GM12878 (cell line): ENCODE measurements around the gene TBCD. TPM values are rescaled to one million over a fixed set of nuclear protein-coding genes. Genes with fewer than 3 reads are reported as not detected.

Experiments used
- ATAC-seq: fragments of 200-7000 bp; cut with Tn5 transposase; 3 replicates; pipeline ENCODE4 v1.9.1; 2020; ENCODE audit warnings: mild to moderate bottlenecking, moderate library complexity
- BruUV-seq: library from RNA; stranded (reverse); fragments of 400-500 nt; replicated peaks from 2 replicates; lab custom pipeline; 2021; lab: Mats Ljungman, UMichigan
- CTCF ChIA-PET: fragments of 300-600 bp; sonication (Branson Sonifier 250); formaldehyde crosslinking; extraction: SDS; loops from one replicate; lab custom pipeline; 2021; ENCODE audit warnings: inconsistent platforms; lab: Yijun Ruan, JAX
- POLR2A ChIA-PET: fragments of 350-600 bp; formaldehyde crosslinking; extraction: SDS; loops from one replicate; lab custom pipeline; 2021; ENCODE audit warnings: inconsistent platforms; lab: Charles Lee
- RAD21 ChIA-PET: fragments of 300-600 bp; sonication (Branson Sonifier 250); formaldehyde crosslinking; loops from one replicate; lab custom pipeline; 2023; ENCODE audit warnings: antibody characterized with exemption; ENCODE audit not compliant: unreplicated experiment; lab: Charles Lee
- SMC1A ChIA-PET: fragments of 300-600 bp; sonication (Branson Sonifier 250); formaldehyde crosslinking; loops from one replicate; lab custom pipeline; 2023; ENCODE audit not compliant: unreplicated experiment, uncharacterized antibody; lab: Charles Lee
- DNase-seq: peaks from one replicate; pipeline ENCODE4 v3.0.0-alpha.2; 2011; ENCODE audit warnings: low read depth, low spot score
- FAIRE-seq: peaks from 3 replicates; lab custom pipeline; 2011; peaks lifted over from hg19 to GRCh38; lab: Jason Lieb, UNC
- H2AFZ ChIP-seq: 2 replicates; pipeline ENCODE4 v1.6.0; 2011; ENCODE audit warnings: low read depth, low read length, control low read depth; ENCODE audit not compliant: control insufficient read depth
- H3K27ac ChIP-seq: 2 replicates; pipeline ENCODE4 v1.5.1; 2011; ENCODE audit warnings: control low read depth; ENCODE audit not compliant: control insufficient read depth, insufficient read depth
- H3K27me3 ChIP-seq, 2 experiments: replicated peaks in 1 of 2; 2 replicates each; pipeline versions ENCODE4 v1.6.0 to v1.6.1; 2011; ENCODE audit warnings: low read length in 1 of 2; ENCODE audit not compliant: control insufficient read depth in 2 of 2, insufficient read depth in 2 of 2
- H3K36me3 ChIP-seq, 2 experiments: 2 replicates each; pipeline ENCODE4 v1.5.1; 2011; ENCODE audit warnings: low read length in 1 of 2; ENCODE audit not compliant: control insufficient read depth in 2 of 2, insufficient read depth in 2 of 2
- H3K4me1 ChIP-seq: 2 replicates; pipeline ENCODE4 v1.6.1; 2011; ENCODE audit warnings: mild to moderate bottlenecking, low read length, moderate library complexity, mixed read lengths; ENCODE audit not compliant: control insufficient read depth, insufficient read depth
- H3K4me2 ChIP-seq: 2 replicates; pipeline ENCODE4 v1.6.0; 2011; ENCODE audit warnings: control low read depth; ENCODE audit not compliant: control insufficient read depth, insufficient read depth
- H3K4me3 ChIP-seq: fragments of 200-600 bp; sonication (generic); 2 replicates; pipeline ENCODE4 v1.5.1; 2016
- H3K79me2 ChIP-seq: 2 replicates; pipeline ENCODE4 v1.6.0; 2011; ENCODE audit warnings: low read length; ENCODE audit not compliant: control insufficient read depth, insufficient read depth
- H3K9ac ChIP-seq: 2 replicates; pipeline ENCODE4 v1.8.0; 2011; ENCODE audit warnings: low read length, control low read depth, mixed read lengths; ENCODE audit not compliant: control insufficient read depth, insufficient read depth
- H3K9me3 ChIP-seq: replicated peaks from 3 replicates; pipeline ENCODE4 v1.5.1; 2011; ENCODE audit warnings: mild to moderate bottlenecking, low read length; ENCODE audit not compliant: control insufficient read depth, insufficient read depth
- H4K20me1 ChIP-seq: 2 replicates; pipeline ENCODE4 v1.6.0; 2011; ENCODE audit not compliant: control insufficient read depth, insufficient read depth
- NR2C1 ChIP-seq: fragments of 450-650 bp; IDR thresholded peaks from 2 replicates; pipeline ENCODE4 v1.6.1; 2017; ENCODE audit warnings: antibody characterized with exemption, mild to moderate bottlenecking, moderate library complexity
- RBBP5 ChIP-seq: fragments of 200-600 bp; sonication (generic); conservative IDR thresholded peaks from 2 replicates; pipeline ENCODE4 v1.6.1; 2016
- SPI1 ChIP-seq: IDR thresholded peaks from 2 replicates; pipeline ENCODE4 v1.6.1; 2011; ENCODE audit warnings: low read depth, mild to moderate bottlenecking, low read length, moderate library complexity, borderline replicate concordance; ENCODE audit not compliant: insufficient read depth
- WGBS: methylation state at CpG from one replicate; pipeline ENCODE4 v1.1.6; 2016; ENCODE audit warnings: low lambda C conversion rate; ENCODE audit not compliant: insufficient replicate concordance, insufficient coverage; ENCODE audit errors: missing lambda C conversion rate; 5-methylcytosine and 5-hydroxymethylcytosine counted together
- in situ Hi-C: fragments of 300-500 bp; cut with MboI; formaldehyde crosslinking; loops from 9 replicates; pipeline ENCODE4 v1.14.3; 2018; ENCODE audit warnings: mixed read lengths
- intact Hi-C: fragments of 100-400 bp; cut with micrococcal nuclease; formaldehyde crosslinking; loops from one replicate; pipeline ENCODE4 v1.14.2; 2022; ENCODE audit not compliant: unreplicated experiment
- polyA plus RNA-seq, 11 experiments: library from polyadenylated mRNA; depleted of rRNA in 4 of 11; unstranded in 6 of 11; stranded (reverse) in 5 of 11; fragments of >200 nt; fragmentation: Nextera tagmentation in 4 of 11; fragmentation: Illumina TruSeq in 1 of 11; extraction: Ambion mirVana in 4 of 11; extraction: Trizol in 1 of 11; gene quantifications; 1 replicate in 1 of 11; 2 replicates in 10 of 11; pipeline versions ENCODE4 v1.2.1 to v1.2.3, GENCODE V29; 2011 to 2016; ENCODE audit warnings: inconsistent platforms in 2 of 11, missing spikeins in 2 of 11, low read depth in 1 of 11
- total RNA-seq, 4 experiments: library from RNA; depleted of rRNA in 3 of 4; stranded (reverse); fragments of >200 nt in 3 of 4; fragmentation: Illumina TruSeq in 1 of 4; extraction: Trizol in 1 of 4; gene quantifications; 2 replicates each; pipeline versions ENCODE4 v1.2.1 to v1.2.3, GENCODE V29; 2013 to 2021
- TF ChIP-seq, protein P1 (sequence below): IDR thresholded peaks from 2 replicates; pipeline ENCODE4 v1.6.1; 2012; ENCODE audit warnings: improper control_type of control experiment, low read depth, low read length; ENCODE audit not compliant: insufficient replicate concordance

Gene TBCD
- total and polyA plus RNA-seq, 10 of the 15 experiments (the other 5 are each of a cell fraction or from before 2014, with no cell fraction given), result 10.3 to 114 (median 52.4) TPM

DNA sequence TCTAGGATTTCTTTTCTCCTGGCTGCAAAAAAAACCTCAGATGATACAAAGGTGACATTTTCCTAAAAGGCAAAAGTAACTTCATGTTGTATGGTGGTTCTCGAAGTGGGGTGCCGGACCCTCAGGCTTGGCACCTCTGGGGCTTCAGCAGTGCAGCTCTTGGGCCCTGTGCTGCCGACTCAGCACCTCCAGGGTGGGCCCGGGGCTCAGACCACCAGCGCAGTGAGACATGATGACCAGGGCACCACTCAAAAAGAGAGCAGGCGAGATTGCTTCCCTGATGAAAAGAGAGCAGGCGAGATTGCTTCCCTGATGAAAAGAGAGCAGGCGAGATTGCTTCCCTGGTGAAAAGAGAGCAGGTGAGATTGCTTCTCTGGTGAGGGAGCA is 186.6 kb downstream of the TBCD start:
- ATAC-seq (no peak), FAIRE-seq (no peak), DNase-seq (no peak)
- Histone ChIP-seq H3K9me3 (no peaks in the 10 kb centered on the region; the same call in 2 of the 3 replicates), H3K36me3 (peaks cover 13 to 42% of the 10 kb centered on the region in 2 experiments; a peak in 3 of 4 replicates), H3K79me2 (no peaks in the 10 kb centered on the region), H3K4me3 (no peak overlapping the region), H3K9ac (no peak overlapping the region), H4K20me1 (no peaks in the 10 kb centered on the region), H3K4me2 (no peak overlapping the region), H3K27ac (no peak overlapping the region), H3K27me3 (no peaks in the 10 kb centered on the region), H3K4me1 (no peaks in the 10 kb centered on the region), H2AFZ (no peak overlapping the region)
- CTCF ChIA-PET, result no interaction called here
- no TSS peak for BruUV-seq
- 91% methylated on average over 8 of the region's 8 CpGs for WGBS
- TF ChIP-seq, protein P1, sequence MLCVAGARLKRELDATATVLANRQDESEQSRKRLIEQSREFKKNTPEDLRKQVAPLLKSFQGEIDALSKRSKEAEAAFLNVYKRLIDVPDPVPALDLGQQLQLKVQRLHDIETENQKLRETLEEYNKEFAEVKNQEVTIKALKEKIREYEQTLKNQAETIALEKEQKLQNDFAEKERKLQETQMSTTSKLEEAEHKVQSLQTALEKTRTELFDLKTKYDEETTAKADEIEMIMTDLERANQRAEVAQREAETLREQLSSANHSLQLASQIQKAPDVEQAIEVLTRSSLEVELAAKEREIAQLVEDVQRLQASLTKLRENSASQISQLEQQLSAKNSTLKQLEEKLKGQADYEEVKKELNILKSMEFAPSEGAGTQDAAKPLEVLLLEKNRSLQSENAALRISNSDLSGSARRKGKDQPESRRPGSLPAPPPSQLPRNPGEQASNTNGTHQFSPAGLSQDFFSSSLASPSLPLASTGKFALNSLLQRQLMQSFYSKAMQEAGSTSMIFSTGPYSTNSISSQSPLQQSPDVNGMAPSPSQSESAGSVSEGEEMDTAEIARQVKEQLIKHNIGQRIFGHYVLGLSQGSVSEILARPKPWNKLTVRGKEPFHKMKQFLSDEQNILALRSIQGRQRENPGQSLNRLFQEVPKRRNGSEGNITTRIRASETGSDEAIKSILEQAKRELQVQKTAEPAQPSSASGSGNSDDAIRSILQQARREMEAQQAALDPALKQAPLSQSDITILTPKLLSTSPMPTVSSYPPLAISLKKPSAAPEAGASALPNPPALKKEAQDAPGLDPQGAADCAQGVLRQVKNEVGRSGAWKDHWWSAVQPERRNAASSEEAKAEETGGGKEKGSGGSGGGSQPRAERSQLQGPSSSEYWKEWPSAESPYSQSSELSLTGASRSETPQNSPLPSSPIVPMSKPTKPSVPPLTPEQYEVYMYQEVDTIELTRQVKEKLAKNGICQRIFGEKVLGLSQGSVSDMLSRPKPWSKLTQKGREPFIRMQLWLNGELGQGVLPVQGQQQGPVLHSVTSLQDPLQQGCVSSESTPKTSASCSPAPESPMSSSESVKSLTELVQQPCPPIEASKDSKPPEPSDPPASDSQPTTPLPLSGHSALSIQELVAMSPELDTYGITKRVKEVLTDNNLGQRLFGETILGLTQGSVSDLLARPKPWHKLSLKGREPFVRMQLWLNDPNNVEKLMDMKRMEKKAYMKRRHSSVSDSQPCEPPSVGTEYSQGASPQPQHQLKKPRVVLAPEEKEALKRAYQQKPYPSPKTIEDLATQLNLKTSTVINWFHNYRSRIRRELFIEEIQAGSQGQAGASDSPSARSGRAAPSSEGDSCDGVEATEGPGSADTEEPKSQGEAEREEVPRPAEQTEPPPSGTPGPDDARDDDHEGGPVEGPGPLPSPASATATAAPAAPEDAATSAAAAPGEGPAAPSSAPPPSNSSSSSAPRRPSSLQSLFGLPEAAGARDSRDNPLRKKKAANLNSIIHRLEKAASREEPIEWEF, result no peak
- TF ChIP-seq RBBP5, result no peak
- no peak for TF ChIP-seq SPI1
- TF ChIP-seq NR2C1, result no peak
- POLR2A ChIA-PET, result no interaction called here
- in situ Hi-C loops (no loop called here), intact Hi-C loops (no loop called here)
- SMC1A ChIA-PET, result no interaction called here
- RAD21 ChIA-PET, result no interaction called here
